ENCODE results near the gene IGFL2. TPM values are rescaled to one million over a fixed set of nuclear protein-coding genes. Genes with fewer than 3 reads are reported as not detected.
"Not testable (repeated sequence)": the region's sequence is repeated elsewhere in the genome, so short reads cannot be mapped to it uniquely, and the experiment has no call there.

IGFL2 gene
- total RNA-seq, 2 donors from 2014 or later = not detected

GRCh38 chr19:46206176-46206575 is 58.1 kb downstream of the IGFL2 start:
- Histone ChIP-seq H3K4me3 (no peak overlapping the region), H3K36me3 (replicated peaks in 1 of 2; ENCODE audit: insufficient read depth in 1 of 2, low read depth in 2 of 2) (no peaks in the 10 kb centered on the region), H3K4me1 (peaks cover 7% of the 10 kb centered on the region), H3K27ac (no peak overlapping the region), H3K9me3 (no peaks in the 10 kb centered on the region), H3K27me3 (no peaks in the 10 kb centered on the region)
- ATAC-seq = no peak
- 57 to 71% methylated on average over 5 of the region's 5 CpGs for WGBS, 2 donors
- intact Hi-C loops (cut with DNase I) = no loop called here
- no peak for DNase-seq
- TF ChIP-seq CTCF (IDR thresholded peaks at IDR 0.05) = no peak
- no peak for TF ChIP-seq POLR2A (IDR thresholded peaks at IDR 0.05)

- TF ChIP-seq POLR2A (IDR thresholded peaks at IDR 0.05) (no peak), CTCF (IDR thresholded peaks at IDR 0.05) (no peak)
- Histone ChIP-seq H3K36me3 (replicated peaks in 1 of 2; ENCODE audit: insufficient read depth in 1 of 2, low read depth in 2 of 2) (no peaks in the 10 kb centered on the region), H3K27ac (no peak overlapping the region), H3K4me3 (no peak overlapping the region), H3K4me1 (peaks cover 7% of the 10 kb centered on the region), H3K27me3 (no peaks in the 10 kb centered on the region), H3K9me3 (no peaks in the 10 kb centered on the region)
- ATAC-seq (no peak), DNase-seq (no peak)
- intact Hi-C loops (cut with DNase I) = no loop called here
- 57 to 64% methylated on average over 3 of the region's 3 CpGs for WGBS, 2 donors
Observed at GRCh38 chr19:46206682-46207081, 58.6 kb downstream of the IGFL2 start.

- 75% methylated on average over 8 of the region's 8 CpGs; no CpG with 5 or more reads in 1 of the 2 donors for WGBS, 2 donors
- not testable (repeated sequence) for ATAC-seq
Observed at GRCh38 chr19:46207858-46208257, 59.8 kb downstream of the IGFL2 start.

GRCh38 chr19:46209051-46209450 is 61.0 kb downstream of the IGFL2 start:
- Histone ChIP-seq H3K27ac (no peak overlapping the region), H3K36me3 (replicated peaks in 1 of 2; ENCODE audit: insufficient read depth in 1 of 2, low read depth in 2 of 2) (no peaks in the 10 kb centered on the region), H3K4me1 (peaks cover 13% of the 10 kb centered on the region), H3K4me3 (no peak overlapping the region), H3K27me3 (no peaks in the 10 kb centered on the region), H3K9me3 (no peaks in the 10 kb centered on the region)
- DNase-seq = no peak
- ATAC-seq = no peak
- intact Hi-C loops (cut with DNase I) = no loop called here
- WGBS, 2 donors = 42 to 64% methylated on average over 2 to 3 of the region's 3 CpGs
- no peak for TF ChIP-seq CTCF (IDR thresholded peaks at IDR 0.05)
- TF ChIP-seq POLR2A (IDR thresholded peaks at IDR 0.05) = no peak

More at GRCh38 chr19:46207858-46208257, 59.8 kb downstream of the IGFL2 start:
- peaks cover 13% of the 10 kb centered on the region for H3K4me1 ChIP-seq
- H3K27me3 ChIP-seq; H3K9me3 ChIP-seq; H3K4me3 ChIP-seq; DNase-seq; H3K27ac ChIP-seq; intact Hi-C loops (cut with DNase I); H3K36me3 ChIP-seq (replicated peaks in 1 of 2; ENCODE audit: insufficient read depth in 1 of 2, low read depth in 2 of 2): not testable (repeated sequence)

GRCh38 chr19:46209472-46209871 is 61.4 kb downstream of the IGFL2 start:
- Histone ChIP-seq H3K27ac (no peak overlapping the region), H3K27me3 (no peaks in the 10 kb centered on the region), H3K36me3 (replicated peaks in 1 of 2; ENCODE audit: insufficient read depth in 1 of 2, low read depth in 2 of 2) (no peaks in the 10 kb centered on the region), H3K9me3 (no peaks in the 10 kb centered on the region), H3K4me3 (no peak overlapping the region), H3K4me1 (peaks cover 13% of the 10 kb centered on the region)
- no peak for TF ChIP-seq CTCF (IDR thresholded peaks at IDR 0.05)
- no peak for TF ChIP-seq POLR2A (IDR thresholded peaks at IDR 0.05)
- ATAC-seq (no peak), DNase-seq (no peak)
- intact Hi-C loops (cut with DNase I) = no loop called here
- 45 to 57% methylated on average over 1 of the region's 1 CpG for WGBS, 2 donors
